CD4-positive, CD25-positive, alpha-beta regulatory T cell (primary cell): ENCODE measurements around the gene PSPC1. TPM values are rescaled to one million over a fixed set of nuclear protein-coding genes. Genes with fewer than 3 reads are reported as not detected.
"Not testable (repeated sequence)": the region's sequence is repeated elsewhere in the genome, so short reads cannot be mapped to it uniquely, and the experiment has no call there.

Experiments
- ATAC-seq, 2 donors: fragments of 150-1000 bp; cut with Tn5 transposase; one replicate each; pipeline ENCODE4 v1.10.0; 2021; ENCODE audit warnings: low read depth in 2 of 2, moderate number of reproducible peaks in 2 of 2, moderate library complexity in 1 of 2
- DNase-seq, 3 donors: peaks; one replicate each; pipeline versions ENCODE4 v3.0.0 to v3.0.0-alpha.2; 2012 to 2022; ENCODE audit warnings: mixed read lengths in 1 of 3
- H3K27ac ChIP-seq: one replicate; pipeline ENCODE4 v1.7.0; 2013; ENCODE audit warnings: mild to moderate bottlenecking, low read length; ENCODE audit not compliant: insufficient read depth, poor library complexity, severe bottlenecking
- H3K27me3 ChIP-seq: one replicate; pipeline ENCODE4 v1.7.0; 2013; ENCODE audit warnings: low read length; ENCODE audit not compliant: control insufficient read depth, insufficient read depth
- H3K36me3 ChIP-seq: one replicate; pipeline ENCODE4 v1.7.0; 2013; ENCODE audit warnings: mild to moderate bottlenecking, low read length, moderate library complexity; ENCODE audit not compliant: control insufficient read depth, insufficient read depth
- H3K4me1 ChIP-seq: 2 replicates; pipeline ENCODE4 v1.7.0; 2013; ENCODE audit warnings: mild to moderate bottlenecking, low read length; ENCODE audit not compliant: insufficient read depth, control insufficient read depth, poor library complexity, severe bottlenecking
- H3K4me3 ChIP-seq: one replicate; pipeline ENCODE4 v1.7.0; 2013; ENCODE audit warnings: low read depth, mild to moderate bottlenecking, low read length, moderate library complexity
- H3K9me3 ChIP-seq, 2 experiments: 1 replicate in 1 of 2; 2 replicates in 1 of 2; pipeline ENCODE4 v1.7.0; 2013; ENCODE audit warnings: low read length in 2 of 2, mild to moderate bottlenecking in 1 of 2, moderate library complexity in 1 of 2; ENCODE audit not compliant: control insufficient read depth in 2 of 2
- H3K27ac Mint-ChIP-seq, 3 donors: one replicate each; pipeline ENCODE4 v1.8.0; 2020 to 2022; ENCODE audit warnings: mild to moderate bottlenecking in 3 of 3, mixed read lengths in 3 of 3, moderate library complexity in 2 of 3
- H3K27me3 Mint-ChIP-seq: one replicate; pipeline ENCODE4 v1.8.0; 2022; ENCODE audit warnings: mild to moderate bottlenecking, mixed read lengths
- H3K36me3 Mint-ChIP-seq: one replicate; pipeline ENCODE4 v1.8.0; 2020; ENCODE audit warnings: mixed read lengths
- H3K4me1 Mint-ChIP-seq, 4 donors: one replicate each; pipeline ENCODE4 v1.8.0; 2020 to 2022; ENCODE audit warnings: mixed read lengths in 4 of 4, mild to moderate bottlenecking in 1 of 4
- H3K4me3 Mint-ChIP-seq, 4 donors: one replicate each; pipeline ENCODE4 v1.8.0; 2020 to 2022; ENCODE audit warnings: mild to moderate bottlenecking in 4 of 4, mixed read lengths in 4 of 4, moderate library complexity in 3 of 4
- H3K9me3 Mint-ChIP-seq, 7 donors: one replicate each; pipeline ENCODE4 v1.8.0; 2020 to 2022; ENCODE audit warnings: mixed read lengths in 7 of 7, mild to moderate bottlenecking in 3 of 7, moderate library complexity in 2 of 7
- polyA plus RNA-seq, 4 donors: library from polyadenylated mRNA; unstranded; fragments of 300-500 nt; fragmentation: Illumina TruSeq; gene quantifications; one replicate each; pipeline ENCODE4 v1.2.3, GENCODE V29; 2021
- total RNA-seq: library from RNA; stranded (reverse); gene quantifications from one replicate; pipeline ENCODE4 v1.2.3, GENCODE V29; 2022

Gene PSPC1
- 107 TPM for total RNA-seq
- 10 to 100 TPM; 24.4 to 36.0 (median 29.9) TPM for polyA plus RNA-seq

GRCh38 chr13:19782727-19783682 is at the start of gene PSPC1:
Gene PSPC1 (minus strand): TSS chr13:19782945. CDS start chr13:19782757, 188 bp downstream.
- H3K27ac ChIP-seq, result peak within 1 kb of the TSS; percentile 90
- not testable (repeated sequence) for H3K27me3 ChIP-seq, H3K36me3 ChIP-seq, H3K4me1 ChIP-seq, H3K9me3 ChIP-seq, H3K27me3 Mint-ChIP-seq, H3K9me3 Mint-ChIP-seq, H3K36me3 Mint-ChIP-seq
- Mint-ChIP-seq H3K27ac (peak within 1 kb of the TSS; percentile 99), H3K4me1 (peaks cover 2 to 16% (median 6%) of the 10 kb centered on the region in 4 donors), H3K4me3 (peak within 1 kb of the TSS; percentile 95 to 100 (median 99))
- peak within 1 kb of the TSS; percentile 82 for H3K4me3 ChIP-seq
- DNase-seq (peak; percentile 92 to 96 (median 95)), ATAC-seq (peak; percentile 93)

GRCh38 chr13:19822673-19823072 is 39.9 kb upstream of the PSPC1 start:
- ATAC-seq, result no peak
- peaks cover 36% of the 10 kb centered on the region for H3K36me3 ChIP-seq
- no peak overlapping the region for H3K27ac Mint-ChIP-seq
- no peaks in the 10 kb centered on the region for H3K4me1 ChIP-seq
- no peak overlapping the region for H3K4me3 ChIP-seq
- H3K27me3 Mint-ChIP-seq, result no peaks in the 10 kb centered on the region
- H3K27me3 ChIP-seq, result no peaks in the 10 kb centered on the region
- no peak for DNase-seq
- peaks cover 40% of the 10 kb centered on the region for H3K36me3 Mint-ChIP-seq
- H3K9me3 Mint-ChIP-seq, result no peaks in the 10 kb centered on the region
- no peak overlapping the region for H3K4me3 Mint-ChIP-seq
- H3K9me3 ChIP-seq, result no peaks in the 10 kb centered on the region
- peaks cover 0 to 5% (median 4%) of the 10 kb centered on the region in 4 donors for H3K4me1 Mint-ChIP-seq
- H3K27ac ChIP-seq, result no peak overlapping the region

GRCh38 chr13:19818223-19818842 is 35.6 kb upstream of the PSPC1 start:
- Mint-ChIP-seq H3K4me3 (no peak overlapping the region), H3K4me1 (peaks cover 0 to 6% (median 2%) of the 10 kb centered on the region in 4 donors), H3K9me3 (no peaks in the 10 kb centered on the region), H3K36me3 (peaks cover 23% of the 10 kb centered on the region), H3K27me3 (no peaks in the 10 kb centered on the region), H3K27ac (no peak overlapping the region)
- Histone ChIP-seq H3K4me1 (no peaks in the 10 kb centered on the region), H3K27ac (no peak overlapping the region), H3K27me3 (no peaks in the 10 kb centered on the region), H3K36me3 (peaks cover 19% of the 10 kb centered on the region), H3K9me3 (no peaks in the 10 kb centered on the region), H3K4me3 (no peak overlapping the region)
- ATAC-seq (peak in 1 of 2 donors; percentile 43), DNase-seq (peak; percentile 3 to 47 (median 19))

GRCh38 chr13:19817510-19818158 is 34.9 kb upstream of the PSPC1 start:
- peak overlapping the region; percentile 18 to 52 (median 44) for H3K27ac Mint-ChIP-seq
- Histone ChIP-seq H3K9me3 (no peaks in the 10 kb centered on the region), H3K4me1 (no peaks in the 10 kb centered on the region), H3K4me3 (no peak overlapping the region), H3K27ac (no peak overlapping the region), H3K27me3 (no peaks in the 10 kb centered on the region), H3K36me3 (peaks cover 16% of the 10 kb centered on the region)
- H3K27me3 Mint-ChIP-seq, result no peaks in the 10 kb centered on the region
- H3K9me3 Mint-ChIP-seq, result no peaks in the 10 kb centered on the region
- peaks cover 0 to 6% (median 2%) of the 10 kb centered on the region in 4 donors for H3K4me1 Mint-ChIP-seq
- ATAC-seq (no peak), DNase-seq (no peak)
- H3K36me3 Mint-ChIP-seq, result peaks cover 23% of the 10 kb centered on the region
- no peak overlapping the region for H3K4me3 Mint-ChIP-seq

- Histone ChIP-seq H3K27me3 (no peaks in the 10 kb centered on the region), H3K36me3 (peaks cover 13% of the 10 kb centered on the region), H3K4me3 (no peak overlapping the region), H3K27ac (no peak overlapping the region), H3K4me1 (no peaks in the 10 kb centered on the region), H3K9me3 (no peaks in the 10 kb centered on the region)
- ATAC-seq, result no peak
- Mint-ChIP-seq H3K9me3 (no peaks in the 10 kb centered on the region), H3K27me3 (no peaks in the 10 kb centered on the region), H3K4me1 (peaks cover 0 to 6% (median 2%) of the 10 kb centered on the region in 4 donors), H3K4me3 (no peak overlapping the region), H3K36me3 (peaks cover 23% of the 10 kb centered on the region), H3K27ac (no peak overlapping the region)
- no peak for DNase-seq
Observed at GRCh38 chr13:19817106-19817505, 34.4 kb upstream of the PSPC1 start.

- H3K27me3 ChIP-seq, H3K27me3 Mint-ChIP-seq, H3K4me3 ChIP-seq, H3K4me1 Mint-ChIP-seq, ATAC-seq, H3K27ac ChIP-seq, DNase-seq, H3K9me3 ChIP-seq, H3K4me1 ChIP-seq, H3K27ac Mint-ChIP-seq, H3K4me3 Mint-ChIP-seq, H3K9me3 Mint-ChIP-seq: not testable (repeated sequence)
- H3K36me3 ChIP-seq, result peaks cover 10% of the 10 kb centered on the region
- H3K36me3 Mint-ChIP-seq, result peaks cover 20% of the 10 kb centered on the region
Observed at GRCh38 chr13:19815842-19816241, 33.1 kb upstream of the PSPC1 start.

GRCh38 chr13:19810996-19811881 is 28.5 kb upstream of the PSPC1 start:
- no peaks in the 10 kb centered on the region for H3K9me3 ChIP-seq
- H3K27me3 Mint-ChIP-seq, result no peaks in the 10 kb centered on the region
- ATAC-seq, result no peak
- H3K27ac Mint-ChIP-seq, result no peak overlapping the region
- H3K9me3 Mint-ChIP-seq, result peaks cover 0 to 2% (median 0%) of the 10 kb centered on the region in 7 donors
- H3K36me3 Mint-ChIP-seq, result peaks cover 3% of the 10 kb centered on the region
- no peaks in the 10 kb centered on the region for H3K4me1 Mint-ChIP-seq
- H3K27ac ChIP-seq, result no peak overlapping the region
- no peak for DNase-seq
- no peaks in the 10 kb centered on the region for H3K27me3 ChIP-seq
- no peak overlapping the region for H3K4me3 ChIP-seq
- H3K4me1 ChIP-seq, result no peaks in the 10 kb centered on the region
- no peaks in the 10 kb centered on the region for H3K36me3 ChIP-seq
- H3K4me3 Mint-ChIP-seq, result no peak overlapping the region
